Liver (tissue), 9 donors: ENCODE results near the gene SEC14L6. TPM values are rescaled to one million over a fixed set of nuclear protein-coding genes. Genes with fewer than 3 reads are reported as not detected.
"Not testable (repeated sequence)": the region's sequence is repeated elsewhere in the genome, so short reads cannot be mapped to it uniquely, and the experiment has no call there.

Experiments used
- DNase-seq: peaks from one replicate; pipeline ENCODE4 v3.0.0-alpha.2; 2017; ENCODE audit warnings: low spot score
- H3K27ac ChIP-seq, 2 donors: one replicate each; pipeline ENCODE4 v1.7.0; 2013; ENCODE audit warnings: inconsistent platforms in 2 of 2, low read length in 2 of 2, control low read depth in 1 of 2, low read depth in 1 of 2, mild to moderate bottlenecking in 1 of 2
- H3K27me3 ChIP-seq, 4 donors: one replicate each; pipeline versions ENCODE4 v1.6.1 to v1.7.0; 2013; ENCODE audit warnings: low read length in 3 of 4, inconsistent platforms in 1 of 4, mild to moderate bottlenecking in 1 of 4, moderate library complexity in 1 of 4; ENCODE audit not compliant: control insufficient read depth in 4 of 4, insufficient read depth in 4 of 4
- H3K36me3 ChIP-seq, 4 donors: one replicate each; pipeline versions ENCODE4 v1.6.1 to v1.7.0; 2013; ENCODE audit warnings: low read length in 3 of 4, mild to moderate bottlenecking in 3 of 4, low read depth in 1 of 4, moderate library complexity in 1 of 4; ENCODE audit not compliant: control insufficient read depth in 4 of 4, insufficient read depth in 3 of 4
- H3K4me1 ChIP-seq, 4 donors: one replicate each; pipeline versions ENCODE4 v1.6.1 to v1.7.0; 2013; ENCODE audit warnings: low read length in 3 of 4, mild to moderate bottlenecking in 3 of 4, moderate library complexity in 1 of 4; ENCODE audit not compliant: control insufficient read depth in 4 of 4, insufficient read depth in 4 of 4
- H3K4me3 ChIP-seq, 3 donors: one replicate each; pipeline versions ENCODE4 v1.6.1 to v1.7.0; 2013; ENCODE audit warnings: low read length in 3 of 3, control low read depth in 1 of 3, low read depth in 1 of 3, mild to moderate bottlenecking in 1 of 3
- H3K9ac ChIP-seq, 2 donors: one replicate each; pipeline ENCODE4 v1.7.0; 2013; ENCODE audit warnings: low read length in 2 of 2, mild to moderate bottlenecking in 2 of 2, moderate library complexity in 2 of 2, control low read depth in 1 of 2, low read depth in 1 of 2
- H3K9me3 ChIP-seq, 4 donors: one replicate each; pipeline versions ENCODE4 v1.6.1 to v1.7.0; 2013; ENCODE audit warnings: low read length in 3 of 4; ENCODE audit not compliant: control insufficient read depth in 4 of 4
- ATF3 ChIP-seq: IDR thresholded peaks from 2 replicates; pipeline ENCODE4 v1.6.1; 2016; ENCODE audit warnings: antibody characterized with exemption
- EGR1 ChIP-seq, 2 donors: IDR thresholded peaks; 2 replicates each; pipeline ENCODE4 v1.6.1; 2016 to 2018; ENCODE audit warnings: antibody characterized with exemption in 2 of 2, low read depth in 2 of 2
- FOXA1 ChIP-seq: IDR thresholded peaks from 2 replicates; pipeline ENCODE4 v1.6.1; 2016; ENCODE audit warnings: antibody characterized with exemption
- FOXA2 ChIP-seq: IDR thresholded peaks from 2 replicates; pipeline ENCODE4 v1.6.1; 2016; ENCODE audit warnings: antibody characterized with exemption
- HNF4A ChIP-seq, 2 donors: conservative IDR thresholded peaks; 2 replicates each; pipeline ENCODE4 v1.6.1; 2016; ENCODE audit warnings: antibody characterized with exemption in 2 of 2, mild to moderate bottlenecking in 2 of 2
- HNF4G ChIP-seq: IDR thresholded peaks from 2 replicates; pipeline ENCODE4 v1.6.1; 2016; ENCODE audit warnings: antibody characterized with exemption
- JUND ChIP-seq, 2 donors: IDR thresholded peaks; 2 replicates each; pipeline ENCODE4 v1.6.1; 2016; ENCODE audit warnings: antibody characterized with exemption in 2 of 2
- MAX ChIP-seq: IDR thresholded peaks from 2 replicates; pipeline ENCODE4 v1.6.1; 2016; ENCODE audit warnings: antibody characterized with exemption
- NR2F2 ChIP-seq: IDR thresholded peaks from 2 replicates; pipeline ENCODE4 v1.6.1; 2016; ENCODE audit warnings: antibody characterized with exemption
- RAD21 ChIP-seq, 2 donors: IDR thresholded peaks; 2 replicates each; pipeline ENCODE4 v1.6.1; 2016; ENCODE audit warnings: antibody characterized with exemption in 2 of 2, mild to moderate bottlenecking in 2 of 2
- REST ChIP-seq: IDR thresholded peaks from 2 replicates; pipeline ENCODE4 v1.6.1; 2016; ENCODE audit warnings: antibody characterized with exemption, mild to moderate bottlenecking
- RXRA ChIP-seq, 2 donors: IDR thresholded peaks; 2 replicates each; pipeline ENCODE4 v1.6.1; 2017 to 2018; ENCODE audit warnings: antibody characterized with exemption in 2 of 2, mild to moderate bottlenecking in 1 of 2
- SP1 ChIP-seq: IDR thresholded peaks from 2 replicates; pipeline ENCODE4 v1.6.1; 2018; ENCODE audit warnings: antibody characterized with exemption, mild to moderate bottlenecking
- WGBS: extraction: QIAGEN DNeasy Blood & Tissue Kit; methylation state at CpG from one replicate; pipeline ENCODE4 v1.1.7; 2013; 5-methylcytosine and 5-hydroxymethylcytosine counted together
- polyA plus RNA-seq, 2 donors: library from polyadenylated mRNA; stranded (reverse) in 1 of 2; unstranded in 1 of 2; fragments of 200-250 nt in 1 of 2; fragments of >200 nt in 1 of 2; fragmentation: Nextera tagmentation in 1 of 2; extraction: Ambion mirVana in 1 of 2; gene quantifications; one replicate each; pipeline versions ENCODE4 v1.2.1 to v1.2.3, GENCODE V29; 2013 to 2015
- total RNA-seq, 2 donors: library from RNA; depleted of rRNA; stranded (reverse); fragments of >200 nt; gene quantifications; one replicate each; pipeline ENCODE4 v1.2.3, GENCODE V29; 2014
- donor health status: healthy.
- donor health status: healthy.
- donor health status: healthy.
- donor health status: healthy.
- donor health status: healthy.

The SEC14L6 gene
- total and polyA plus RNA-seq, 4 donors: 0.18 to 0.70 (median 0.28) TPM

- TF ChIP-seq REST (no peak), SP1 (no peak), ATF3 (no peak), FOXA2 (no peak), NR2F2 (no peak), RXRA (IDR thresholded peaks at IDR 0.05) (no peak)
Observed at GRCh38 chr22:30561402-30562189, 15.1 kb upstream of the SEC14L6 start (continued).

- not testable (repeated sequence) for H3K27me3 ChIP-seq, H3K27ac ChIP-seq, H3K36me3 ChIP-seq, H3K4me3 ChIP-seq, H3K4me1 ChIP-seq, H3K9me3 ChIP-seq, H3K9ac ChIP-seq
- DNase-seq: peak; percentile 55
- 93% methylated on average over 11 of the region's 11 CpGs for WGBS
Observed at GRCh38 chr22:30560643-30561202, 14.2 kb upstream of the SEC14L6 start.

GRCh38 chr22:30559889-30560288 is 13.3 kb upstream of the SEC14L6 start:
- Histone ChIP-seq H3K27ac (no peak overlapping the region), H3K4me1 (no peaks in the 10 kb centered on the region), H3K27me3 (no peaks in the 10 kb centered on the region), H3K9ac (no peak overlapping the region), H3K36me3 (no peaks in the 10 kb centered on the region), H3K9me3 (no peaks in the 10 kb centered on the region), H3K4me3 (no peak overlapping the region)
- TF ChIP-seq NR2F2 (no peak), HNF4G (no peak), HNF4A (conservative IDR thresholded peaks at IDR 0.05) (no peak), JUND (IDR thresholded peaks at IDR 0.05) (no peak), SP1 (no peak), ATF3 (no peak), RAD21 (IDR thresholded peaks at IDR 0.05) (no peak), FOXA1 (no peak), REST (no peak), EGR1 (IDR thresholded peaks at IDR 0.05; ENCODE audit: low read depth in 2 of 2) (no peak), MAX (no peak)
- 82% methylated on average over 6 of the region's 6 CpGs for WGBS
- peak; percentile 57 for DNase-seq
